Measurements from ENCODE around the gene DCLK1.

GRCh38 chr13:35954207-35954560 is 177.0 kb downstream of the DCLK1 start:
- TF ChIP-seq CTCF (IDR thresholded peaks at IDR 0.05 in 8 of 11, conservative IDR thresholded peaks at IDR 0.05 in 3 of 11) (no peak), POLR2AphosphoS5 (IDR thresholded peaks at IDR 0.05) (no peak)

Data from spleen (tissue), 7 donors.